H1 (cell line): ENCODE results near the gene NQO2. TPM values are rescaled to one million over a fixed set of nuclear protein-coding genes. Genes with fewer than 3 reads are reported as not detected.

Experiments
- CTCF ChIA-PET: fragments of 300-600 bp; sonication (Branson Sonifier 250); formaldehyde crosslinking; loops from one replicate; lab custom pipeline; 2021; ENCODE audit not compliant: partially characterized antibody; lab: Charles Lee
- POLR2A ChIA-PET: fragments of 300-600 bp; sonication (Branson Sonifier 250); formaldehyde crosslinking; loops from one replicate; lab custom pipeline; 2021; ENCODE audit warnings: inconsistent platforms; ENCODE audit not compliant: partially characterized antibody; lab: Charles Lee
- DNase-seq, 2 experiments: peaks; one replicate each; pipeline versions ENCODE4 v3.0.0 to v3.0.0-alpha.2; 2010 to 2022; ENCODE audit warnings: low spot score in 2 of 2, low read depth in 1 of 2, mixed read lengths in 1 of 2
- FAIRE-seq: peaks from 2 replicates; lab custom pipeline; 2011; peaks lifted over from hg19 to GRCh38; lab: Jason Lieb, UNC
- H2AFZ ChIP-seq: 2 replicates; pipeline ENCODE4 v1.8.1; 2012; ENCODE audit warnings: low read length, inconsistent platforms
- H2AK5ac ChIP-seq: 2 replicates; pipeline ENCODE4 v1.6.1; 2013; ENCODE audit warnings: low read depth, low read length
- H2BK120ac ChIP-seq: replicated peaks from 2 replicates; pipeline ENCODE3; 2013; ENCODE audit warnings: low read depth, low read length, inconsistent platforms
- H2BK12ac ChIP-seq: 2 replicates; pipeline ENCODE4 v1.6.1; 2013; ENCODE audit warnings: low read depth, low read length
- H2BK15ac ChIP-seq: 2 replicates; pipeline ENCODE4 v1.6.1; 2013; ENCODE audit warnings: low read length
- H2BK20ac ChIP-seq: 2 replicates; pipeline ENCODE4 v1.6.1; 2013; ENCODE audit warnings: low read length
- H2BK5ac ChIP-seq: 2 replicates; pipeline ENCODE4 v1.6.1; 2013; ENCODE audit warnings: low read depth, low read length
- H3K14ac ChIP-seq: 2 replicates; pipeline ENCODE4 v1.6.1; 2013; ENCODE audit warnings: inconsistent platforms; ENCODE audit not compliant: insufficient read length
- H3K18ac ChIP-seq: 2 replicates; pipeline ENCODE4 v1.6.1; 2013; ENCODE audit warnings: low read length; ENCODE audit errors: extremely low read depth
- H3K23ac ChIP-seq: 2 replicates; pipeline ENCODE4 v1.6.1; 2013; ENCODE audit warnings: inconsistent platforms; ENCODE audit not compliant: insufficient read length
- H3K23me2 ChIP-seq: 2 replicates; pipeline ENCODE4 v1.6.1; 2013; ENCODE audit warnings: low read depth, low read length
- H3K27ac ChIP-seq: 2 replicates; pipeline ENCODE4 v1.6.1; 2011; ENCODE audit warnings: low read depth, low read length, inconsistent platforms
- H3K27me3 ChIP-seq, 4 experiments: replicated peaks in 1 of 4; 1 replicate in 1 of 4; 2 replicates in 3 of 4; pipeline versions ENCODE4 v1.6.1 to v1.8.1; 2011 to 2013; ENCODE audit warnings: low read length in 3 of 4, mild to moderate bottlenecking in 3 of 4, inconsistent platforms in 2 of 4, mixed read lengths in 2 of 4, moderate library complexity in 1 of 4; ENCODE audit not compliant: control insufficient read depth in 3 of 4, insufficient read depth in 3 of 4; ENCODE audit errors: extremely low read depth in 1 of 4
- H3K36me3 ChIP-seq, 4 experiments: 2 replicates each; pipeline versions ENCODE4 v1.6.1 to v1.8.1; 2011 to 2013; ENCODE audit warnings: mild to moderate bottlenecking in 4 of 4, low read length in 3 of 4, moderate library complexity in 2 of 4, control low read depth in 1 of 4, inconsistent platforms in 1 of 4; ENCODE audit not compliant: insufficient read depth in 4 of 4, control insufficient read depth in 2 of 4
- H3K4ac ChIP-seq: replicated peaks from 2 replicates; pipeline ENCODE3; 2013; ENCODE audit warnings: low read length, low read depth, mixed read lengths, inconsistent platforms; ENCODE audit not compliant: insufficient read length
- H3K4me1 ChIP-seq, 4 experiments: replicated peaks in 1 of 4; 1 replicate in 1 of 4; 2 replicates in 3 of 4; pipeline versions ENCODE4 v1.6.1 to v1.8.1; 2011 to 2013; ENCODE audit warnings: low read length in 3 of 4, inconsistent platforms in 2 of 4, mixed read lengths in 1 of 4; ENCODE audit not compliant: insufficient read depth in 4 of 4, control insufficient read depth in 3 of 4
- H3K4me2 ChIP-seq, 2 experiments: 2 replicates each; pipeline versions ENCODE4 v1.6.1 to v1.8.1; 2011 to 2013; ENCODE audit warnings: low read depth in 2 of 2, low read length in 2 of 2, control low read depth in 1 of 2, inconsistent platforms in 1 of 2, mild to moderate bottlenecking in 1 of 2; ENCODE audit not compliant: insufficient read depth in 1 of 2
- H3K4me3 ChIP-seq, 4 experiments: fragments of 200-600, 300-600 bp in 1 of 4; sonication (generic), shearing (Covaris generic), sonication (Bioruptor Twin) in 1 of 4; 2 replicates each; pipeline versions ENCODE4 v1.5.1 to v1.8.1; 2011 to 2016; ENCODE audit warnings: low read length in 4 of 4, low read depth in 3 of 4, control low read depth in 2 of 4, inconsistent platforms in 2 of 4, mild to moderate bottlenecking in 2 of 4, mixed read lengths in 1 of 4, moderate library complexity in 1 of 4; ENCODE audit not compliant: insufficient read depth in 2 of 4; ENCODE audit errors: extremely low read depth in 1 of 4
- H3K56ac ChIP-seq: replicated peaks from 2 replicates; pipeline ENCODE3; 2013; ENCODE audit warnings: low read depth, mild to moderate bottlenecking, mixed read lengths, low read length, inconsistent platforms; ENCODE audit not compliant: insufficient read length
- H3K79me1 ChIP-seq: 2 replicates; pipeline ENCODE4 v1.6.1; 2013; ENCODE audit warnings: low read depth, low read length, control low read depth
- H3K79me2 ChIP-seq, 2 experiments: 2 replicates each; pipeline versions ENCODE4 v1.6.1 to v1.8.1; 2012 to 2013; ENCODE audit warnings: low read length in 2 of 2, mild to moderate bottlenecking in 2 of 2, inconsistent platforms in 1 of 2; ENCODE audit not compliant: insufficient read depth in 2 of 2, control insufficient read depth in 1 of 2
- H3K9ac ChIP-seq, 4 experiments: replicated peaks in 1 of 4; 1 replicate in 1 of 4; 2 replicates in 3 of 4; pipeline versions ENCODE4 v1.6.1 to v1.8.1; 2011 to 2013; ENCODE audit warnings: low read depth in 3 of 4, low read length in 3 of 4, control low read depth in 2 of 4, mild to moderate bottlenecking in 2 of 4, moderate library complexity in 2 of 4, inconsistent platforms in 1 of 4; ENCODE audit errors: extremely low read depth in 1 of 4
- H3K9me3 ChIP-seq, 2 experiments: 2 replicates each; pipeline versions ENCODE4 v1.6.1 to v1.8.1; 2012 to 2013; ENCODE audit warnings: mild to moderate bottlenecking in 2 of 2, moderate library complexity in 2 of 2, control low read depth in 1 of 2, inconsistent platforms in 1 of 2, low read depth in 1 of 2, low read length in 1 of 2, mixed read lengths in 1 of 2; ENCODE audit not compliant: insufficient read depth in 2 of 2
- H4K20me1 ChIP-seq, 2 experiments: replicated peaks in 1 of 2; 2 replicates each; pipeline versions ENCODE3 to v1.8.1; 2011 to 2013; ENCODE audit warnings: inconsistent platforms in 2 of 2, low read length in 2 of 2, mild to moderate bottlenecking in 1 of 2; ENCODE audit not compliant: insufficient read depth in 2 of 2, control insufficient read depth in 1 of 2
- H4K5ac ChIP-seq: 2 replicates; pipeline ENCODE4 v1.6.1; 2013; ENCODE audit warnings: low read length, low read depth, mixed read lengths, inconsistent platforms; ENCODE audit not compliant: insufficient read length
- H4K8ac ChIP-seq: 2 replicates; pipeline ENCODE4 v1.8.0; 2013; ENCODE audit warnings: mild to moderate bottlenecking, moderate library complexity, low read length, inconsistent platforms; ENCODE audit not compliant: insufficient read depth; ENCODE audit errors: extremely low read depth
- H4K91ac ChIP-seq: replicated peaks from 2 replicates; pipeline ENCODE3; 2013; ENCODE audit warnings: low read length, mixed read lengths, inconsistent platforms; ENCODE audit not compliant: insufficient read length
- BACH1 ChIP-seq: IDR thresholded peaks from 2 replicates; pipeline ENCODE4 v1.6.1; 2012; ENCODE audit warnings: low read length, improper control_type of control experiment
- CBX5 ChIP-seq: fragments of 300-800, 300-1000 bp; sonication (generic); IDR thresholded peaks from 2 replicates; pipeline ENCODE4 v1.7.1; 2016; ENCODE audit warnings: antibody characterized with exemption, low read length, low read depth
- EP300 ChIP-seq, 2 experiments: IDR thresholded peaks; 1 replicate in 1 of 2; 2 replicates in 1 of 2; pipeline ENCODE4 v1.6.1; 2011 to 2012; ENCODE audit warnings: low read depth in 2 of 2, low read length in 2 of 2, mild to moderate bottlenecking in 2 of 2, borderline replicate concordance in 1 of 2, inconsistent platforms in 1 of 2, moderate library complexity in 1 of 2
- EZH2 ChIP-seq: fragments of 200-600 bp; sonication (generic); IDR thresholded peaks from 2 replicates; pipeline ENCODE4 v1.7.1; 2012; ENCODE audit warnings: low read depth, mild to moderate bottlenecking, moderate library complexity, low read length, inconsistent platforms; ENCODE audit not compliant: severe bottlenecking
- RBBP5 ChIP-seq: IDR thresholded peaks from 2 replicates; pipeline ENCODE4 v1.7.1; 2012; ENCODE audit warnings: low read depth, mild to moderate bottlenecking, inconsistent platforms, low read length, moderate library complexity, borderline replicate concordance
- TBP ChIP-seq: IDR thresholded peaks from 2 replicates; pipeline ENCODE4 v1.6.1; 2011; ENCODE audit warnings: low read depth, low read length, improper control_type of control experiment
- ZNF274 ChIP-seq: IDR thresholded peaks from 2 replicates; pipeline ENCODE4 v1.7.0; 2012; ENCODE audit warnings: low read length, borderline replicate concordance; ENCODE audit errors: extremely low read depth
- WGBS, 2 experiments: shearing (Covaris generic) in 1 of 2; methylation state at CpG; one replicate each; pipeline versions ENCODE4 v1.1.6 to v1.1.7; 2013 to 2015; ENCODE audit warnings: low lambda C conversion rate in 2 of 2, mixed read lengths in 2 of 2, inconsistent platforms in 1 of 2, low coverage in 1 of 2, missing lambda C conversion rate in 1 of 2; ENCODE audit not compliant: insufficient replicate concordance in 2 of 2, insufficient coverage in 1 of 2, insufficient read length in 1 of 2; ENCODE audit errors: extremely low coverage in 1 of 2, missing lambda C conversion rate in 1 of 2; 5-methylcytosine and 5-hydroxymethylcytosine counted together
- polyA plus RNA-seq, 7 experiments: library from polyadenylated mRNA; depleted of rRNA in 3 of 7; stranded (reverse) in 5 of 7; unstranded in 2 of 7; fragments of >200 nt in 5 of 7; fragments of 200-250 nt in 2 of 7; gene quantifications; 1 replicate in 5 of 7; 2 replicates in 1 of 7; 4 replicates in 1 of 7; pipeline versions ENCODE4 v1.2.1 to v1.2.3, GENCODE V29; 2011 to 2013; ENCODE audit warnings: missing spikeins in 2 of 7, mixed read lengths in 2 of 7
- total RNA-seq: library from RNA; stranded (reverse); fragmentation: NEBNext Ultra II Directional; extraction: Animal tissue kit (Norgen Biotek cat#: 25700); gene quantifications from 2 replicates; pipeline ENCODE4 v1.2.1, GENCODE V29; 2021

NQO2 gene
- total and polyA plus RNA-seq, 2 of the 8 experiments (the other 6 are each of a cell fraction or from before 2014, with no cell fraction given): 135 to 168 TPM

GRCh38 chr6:3001146-3001772, 1.6 kb downstream of the NQO2 start:
- 84% methylated on average over 11 of the region's 11 CpGs; no CpG with 5 or more reads in 1 of the 2 experiments for WGBS, 2 experiments
- no peak for FAIRE-seq
- H2BK12ac ChIP-seq: no peak overlapping the region
- peaks cover 0 to 2% of the 10 kb centered on the region in 2 experiments for H4K20me1 ChIP-seq
- peaks cover 0 to 9% (median 1%) of the 10 kb centered on the region in 4 experiments; a peak in 4 of 7 replicates for H3K4me1 ChIP-seq
- H3K18ac ChIP-seq: no peak overlapping the region
- peak overlapping the region; percentile 36 to 39; a peak in 3 of 4 replicates for H3K4me2 ChIP-seq
- no peak overlapping the region for H3K14ac ChIP-seq
- POLR2A ChIA-PET: interaction anchor here (1.0 to 4.5 kb wide), 10 partner anchors 9 to 74 kb away, joined by 3 to 47 read pairs (median 8); no protein-coding TSS in a partner anchor
- no peak for TF ChIP-seq RBBP5
- no peak for TF ChIP-seq EP300 (IDR thresholded peaks at IDR 0.05; ENCODE audit: borderline replicate concordance in 1 of 2, low read depth in 2 of 2, low read length in 2 of 2)
- no peak for TF ChIP-seq ZNF274
- TF ChIP-seq TBP: no peak
- no peak for TF ChIP-seq EZH2
- TF ChIP-seq BACH1: no peak
- TF ChIP-seq CBX5: no peak
- TF ChIP-seq, all 59 proteins: peak for 0
- Histone ChIP-seq H4K91ac (no peak overlapping the region), H3K4me3 (peak overlapping the region in 1 of 4 experiments; percentile 85; a peak in 1 of 8 replicates), H2BK5ac (no peak overlapping the region), H2AK5ac (no peak overlapping the region), H3K4ac (no peak overlapping the region), H3K79me2 (peaks cover 0 to 11% of the 10 kb centered on the region in 2 experiments; a peak in 1 of 4 replicates), H3K9ac (no peak overlapping the region), H3K9me3 (no peaks in the 10 kb centered on the region), H2BK20ac (no peak overlapping the region), H2BK15ac (no peak overlapping the region), H4K5ac (no peak overlapping the region), H3K23me2 (peaks cover 11% of the 10 kb centered on the region), H3K79me1 (no peaks in the 10 kb centered on the region), H4K8ac (no peak overlapping the region), H3K56ac (no peak overlapping the region), H2BK120ac (no peak overlapping the region), H3K27ac (no peak overlapping the region), H3K36me3 (peaks cover 0 to 8% (median 5%) of the 10 kb centered on the region in 4 experiments; a peak in 3 of 8 replicates), H3K23ac (no peak overlapping the region), H2AFZ (no peak overlapping the region), H3K27me3 (no peaks in the 10 kb centered on the region)
- no peak for DNase-seq
- CTCF ChIA-PET: interaction anchor here (0.6 to 3.7 kb wide), 26 partner anchors 11 to 230 kb away, joined by 3 to 28 read pairs (median 5); no protein-coding TSS in a partner anchor
